Karpas-422 (cell line): ENCODE results near the gene NCBP2. TPM values are rescaled to one million over a fixed set of nuclear protein-coding genes. Genes with fewer than 3 reads are reported as not detected.
A peak's percentile ranks its signal among the peaks of the same experiment; 100 is the strongest.

ENCODE experiments used
- DNase-seq: peaks from one replicate; pipeline ENCODE4 v3.0.0-alpha.2; 2015
- H2AFZ ChIP-seq: fragments of 200-600 bp; sonication (generic); 2 replicates; pipeline ENCODE4 v1.6.1; 2014; ENCODE audit warnings: antibody characterized with exemption, low read length, mixed read lengths
- H3K27ac ChIP-seq: fragments of 200-600 bp; sonication (generic); 2 replicates; pipeline ENCODE4 v1.5.1; 2014; ENCODE audit warnings: mild to moderate bottlenecking, low read length, moderate library complexity
- H3K27me3 ChIP-seq: fragments of 200-600 bp; sonication (generic); 2 replicates; pipeline ENCODE4 v1.6.1; 2014; ENCODE audit warnings: low read length, mixed read lengths
- H3K36me3 ChIP-seq: fragments of 200-600 bp; sonication (generic); 2 replicates; pipeline ENCODE4 v1.6.1; 2014; ENCODE audit warnings: low read length, mixed read lengths; ENCODE audit not compliant: insufficient read depth
- H3K4me1 ChIP-seq: fragments of 200-600 bp; sonication (generic); 2 replicates; pipeline ENCODE4 v1.6.1; 2014; ENCODE audit warnings: mild to moderate bottlenecking, low read length, mixed read lengths
- H3K4me2 ChIP-seq: fragments of 200-600 bp; sonication (generic); 2 replicates; pipeline ENCODE4 v1.6.1; 2014; ENCODE audit warnings: low read length, low read depth, mild to moderate bottlenecking; ENCODE audit not compliant: poor library complexity, severe bottlenecking
- H3K4me3 ChIP-seq: fragments of 200-600 bp; sonication (generic); 2 replicates; pipeline ENCODE4 v1.5.1; 2014; ENCODE audit warnings: mild to moderate bottlenecking, antibody characterized with exemption, low read length, mixed read lengths
- H3K79me2 ChIP-seq: fragments of 200-600 bp; sonication (generic); 2 replicates; pipeline ENCODE4 v1.6.1; 2014; ENCODE audit warnings: mild to moderate bottlenecking, low read length, mixed read lengths
- H3K9ac ChIP-seq: fragments of 200-600 bp; sonication (generic); 2 replicates; pipeline ENCODE4 v1.6.0; 2014; ENCODE audit warnings: low read length
- H3K9me2 ChIP-seq: fragments of 200-600 bp; sonication (generic), shearing (Covaris generic); replicated peaks from 2 replicates; pipeline ENCODE4 v1.6.0; 2014; ENCODE audit warnings: mild to moderate bottlenecking, low read length, moderate library complexity; ENCODE audit not compliant: insufficient read depth
- H3K9me3 ChIP-seq: fragments of 300-700, 200-600 bp; sonication (generic); 2 replicates; pipeline ENCODE4 v1.6.1; 2014; ENCODE audit warnings: low read length, mixed read lengths
- H4K20me1 ChIP-seq: fragments of 200-600 bp; sonication (generic); 2 replicates; pipeline ENCODE4 v1.6.1; 2014; ENCODE audit warnings: mild to moderate bottlenecking, antibody characterized with exemption, low read length, low read depth; ENCODE audit not compliant: insufficient read depth
- total RNA-seq: library from RNA; depleted of rRNA; stranded (reverse); fragments of >200 nt; shearing (Covaris generic); gene quantifications from 2 replicates; pipeline ENCODE4 v1.2.3, GENCODE V29; 2014; ENCODE audit warnings: low replicate concordance

NCBP2 gene
- total RNA-seq, 1 experiment from 2014 or later: 73.0 TPM

DNA sequence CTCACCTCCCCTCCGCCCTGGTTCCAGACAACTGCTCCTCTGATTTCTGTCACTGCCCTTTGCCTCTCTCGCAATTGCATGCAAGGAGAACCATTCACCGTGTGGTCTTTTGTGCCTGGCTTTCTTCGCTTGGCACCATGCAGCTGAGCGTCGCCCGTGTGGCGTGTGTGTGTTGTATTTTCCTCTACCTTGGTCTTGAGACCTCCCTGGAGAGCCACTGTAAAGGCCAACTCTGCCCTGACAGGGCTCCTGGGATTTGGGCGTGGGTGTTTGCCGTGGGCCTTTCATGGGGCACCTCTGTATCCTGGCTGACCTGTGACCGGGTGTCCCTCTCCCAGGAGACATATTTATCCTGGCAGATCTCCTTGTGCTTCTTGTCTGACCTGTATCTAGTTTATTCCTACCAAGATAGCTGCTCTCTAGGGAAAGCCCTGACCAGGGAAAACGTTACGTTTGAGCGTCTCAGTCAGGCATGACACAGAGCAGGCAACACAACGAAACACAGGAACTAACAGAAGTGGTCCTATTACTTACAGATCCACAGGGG is 28.3 kb upstream of the NCBP2 start:
- DNase-seq: peak; percentile 70
- H3K9ac ChIP-seq: peak overlapping the region; percentile 4; the same call in 1 of the 2 replicates
- H3K36me3 ChIP-seq: no peaks in the 10 kb centered on the region
- no peaks in the 10 kb centered on the region for H3K79me2 ChIP-seq
- no peaks in the 10 kb centered on the region for H4K20me1 ChIP-seq
- H3K4me1 ChIP-seq: peaks cover 27% of the 10 kb centered on the region
- H2AFZ ChIP-seq: no peak overlapping the region
- H3K4me2 ChIP-seq: peak overlapping the region; percentile 100
- peak overlapping the region; percentile 98; the same call in 1 of the 2 replicates for H3K4me3 ChIP-seq
- peaks cover 4% of the 10 kb centered on the region; the same call in 1 of the 2 replicates for H3K27me3 ChIP-seq
- no peaks in the 10 kb centered on the region for H3K9me2 ChIP-seq
- no peak overlapping the region for H3K27ac ChIP-seq
- H3K9me3 ChIP-seq: peaks cover 4% of the 10 kb centered on the region; the same call in 1 of the 2 replicates

DNA sequence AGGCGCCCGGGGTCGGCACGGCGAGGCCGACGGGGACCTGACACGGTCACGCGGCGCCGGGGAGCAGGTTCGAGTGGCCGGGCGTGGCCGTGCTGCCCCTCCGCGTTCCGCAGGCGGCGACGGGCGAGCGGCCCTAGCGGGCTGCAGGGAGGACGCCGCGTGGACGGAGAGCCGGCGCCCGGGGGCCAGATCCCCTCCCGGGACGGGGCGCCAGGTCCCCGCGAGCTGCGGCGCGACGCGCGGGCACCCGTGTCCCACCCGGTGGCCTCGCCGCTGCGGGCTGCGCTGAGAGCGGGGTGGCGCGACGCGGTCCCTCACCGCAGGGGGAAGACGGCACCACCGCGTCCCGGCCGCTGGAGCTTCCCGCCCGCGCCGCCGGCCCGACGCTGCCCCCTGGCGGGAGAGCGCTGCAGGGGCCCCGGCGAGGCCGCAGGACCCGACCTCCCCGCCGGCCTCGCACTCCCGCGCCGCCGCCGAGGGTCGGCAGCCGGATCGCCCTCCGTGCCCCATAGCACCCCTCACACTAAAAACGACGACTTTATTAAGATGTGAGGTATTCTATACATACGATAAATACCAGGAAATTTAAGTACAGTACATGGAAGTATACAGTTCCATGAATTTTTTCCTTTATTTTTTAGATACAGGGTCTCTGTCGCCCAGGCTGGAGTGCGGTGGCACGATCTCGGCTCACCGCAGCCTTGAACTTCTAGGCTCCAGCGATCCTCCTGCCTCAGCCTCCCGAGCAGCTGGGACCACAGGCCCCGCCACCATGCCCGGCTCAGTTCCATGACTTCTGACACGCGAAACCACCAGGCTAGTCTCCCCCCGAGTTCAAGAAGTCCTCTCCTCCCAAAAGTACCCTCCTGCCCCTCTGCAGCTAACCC is 27.6 kb upstream of the NCBP2 start:
- Histone ChIP-seq H3K4me2 (peak overlapping the region; percentile 100), H2AFZ (peak overlapping the region; percentile 100), H3K9me2 (no peaks in the 10 kb centered on the region), H3K4me1 (peaks cover 27% of the 10 kb centered on the region), H3K27me3 (peaks cover 4% of the 10 kb centered on the region; the same call in 1 of the 2 replicates), H3K4me3 (peak overlapping the region; percentile 98), H3K36me3 (no peaks in the 10 kb centered on the region), H3K79me2 (no peaks in the 10 kb centered on the region), H3K27ac (no peak overlapping the region), H3K9me3 (peaks cover 4% of the 10 kb centered on the region; the same call in 1 of the 2 replicates), H3K9ac (peak overlapping the region; percentile 96), H4K20me1 (no peaks in the 10 kb centered on the region)
- DNase-seq: peak; percentile 93

DNA sequence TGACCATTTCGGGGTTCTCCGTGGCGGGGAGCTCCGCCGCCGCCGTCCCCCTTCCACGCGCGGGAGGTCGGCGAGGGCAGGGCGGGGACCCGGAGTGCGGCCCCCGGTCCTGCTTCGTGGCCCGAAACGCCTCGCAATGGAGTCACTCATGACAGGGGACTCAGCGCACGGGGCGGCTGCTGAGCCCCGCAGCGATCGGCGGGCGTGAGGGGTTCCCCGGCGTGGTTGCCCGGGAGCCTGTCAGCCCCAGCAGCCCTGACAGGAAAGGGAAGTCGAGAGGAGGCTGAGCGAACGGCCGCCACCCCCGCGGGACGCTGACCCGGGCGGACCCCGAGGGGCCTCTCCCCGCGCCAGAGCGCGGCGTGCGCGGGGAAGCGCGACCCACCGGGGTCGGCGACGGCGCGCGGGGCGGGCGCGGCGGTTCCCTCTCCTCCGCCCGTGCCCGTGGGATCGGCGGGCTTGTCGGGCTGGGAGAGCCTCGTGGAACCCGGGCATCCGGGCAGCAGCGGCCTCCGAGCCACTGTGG is 26.9 kb upstream of the NCBP2 start:
- peak overlapping the region; percentile 96 for H3K9ac ChIP-seq
- H3K79me2 ChIP-seq: no peaks in the 10 kb centered on the region
- no peak overlapping the region for H3K27ac ChIP-seq
- H3K9me2 ChIP-seq: no peaks in the 10 kb centered on the region
- peaks cover 4% of the 10 kb centered on the region; the same call in 1 of the 2 replicates for H3K27me3 ChIP-seq
- H2AFZ ChIP-seq: peak overlapping the region; percentile 100
- no peaks in the 10 kb centered on the region for H3K36me3 ChIP-seq
- peak overlapping the region; percentile 98 for H3K4me3 ChIP-seq
- DNase-seq: peak; percentile 85
- peaks cover 27% of the 10 kb centered on the region for H3K4me1 ChIP-seq
- H4K20me1 ChIP-seq: no peaks in the 10 kb centered on the region
- H3K9me3 ChIP-seq: peaks cover 4% of the 10 kb centered on the region; the same call in 1 of the 2 replicates
- peak overlapping the region; percentile 100 for H3K4me2 ChIP-seq

DNA sequence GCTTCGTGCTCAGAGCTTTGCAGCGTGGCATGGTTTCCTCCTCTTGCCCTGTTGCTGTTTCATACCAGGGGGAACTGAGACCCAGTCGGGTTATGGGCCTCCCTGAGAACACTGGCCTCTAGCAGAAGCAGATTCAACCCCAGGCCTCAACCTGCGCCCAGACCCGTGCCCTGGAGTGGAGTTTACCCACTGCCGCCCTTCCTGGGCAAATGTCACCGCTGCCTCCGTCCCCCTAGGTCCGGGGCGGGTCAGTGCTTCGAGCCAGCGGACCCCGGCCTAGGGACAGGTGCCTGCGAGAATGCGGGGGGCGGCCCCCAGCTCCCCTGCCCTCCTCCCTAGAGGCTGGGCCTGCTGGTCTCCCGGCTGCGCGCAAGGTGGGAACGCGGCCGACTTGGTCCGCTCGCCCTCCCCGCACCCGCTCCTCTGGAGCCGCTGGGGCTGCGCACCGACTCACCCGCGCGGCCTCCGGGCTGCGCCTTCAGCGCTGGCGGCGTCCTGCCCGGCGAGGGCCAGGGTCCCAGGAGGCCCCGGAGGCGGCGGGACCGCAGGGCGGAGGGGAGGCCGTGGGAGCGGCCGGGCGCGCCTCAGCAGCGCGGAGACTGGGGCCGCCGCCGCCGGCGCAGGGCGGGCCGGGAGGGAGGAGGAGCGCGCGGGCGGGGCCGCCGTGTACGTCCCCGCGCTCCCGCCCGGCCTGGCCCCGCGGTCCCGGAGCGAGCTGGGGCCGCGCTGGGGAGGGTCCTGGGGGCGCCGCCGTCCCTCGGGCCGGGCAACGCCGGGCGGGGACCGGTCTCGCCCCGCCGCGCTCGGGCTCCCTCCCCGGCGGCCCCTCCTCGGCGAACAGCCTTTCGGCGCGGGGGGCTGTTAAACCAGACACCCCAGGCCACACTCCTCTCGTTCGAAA is 26.2 kb upstream of the NCBP2 start, which contains the start of gene PIGZ:
TSS of gene PIGZ (minus strand) at position 601 of the 901 bp plus-strand sequence. CDS start 16,802 bp downstream, outside the sequence.
- Histone ChIP-seq H3K9me2 (no peaks in the 10 kb centered on the region), H2AFZ (peak within 1 kb of the TSS; percentile 100), H3K9me3 (peaks cover 4% of the 10 kb centered on the region; the same call in 1 of the 2 replicates), H3K79me2 (no peaks in the 10 kb centered on the region), H3K4me2 (peak within 1 kb of the TSS; percentile 100), H3K4me1 (peaks cover 30% of the 10 kb centered on the region), H3K36me3 (no peaks in the 10 kb centered on the region), H3K4me3 (peak within 1 kb of the TSS; percentile 98), H3K9ac (peak within 1 kb of the TSS; percentile 96), H3K27me3 (peaks cover 4% of the 10 kb centered on the region; the same call in 1 of the 2 replicates), H3K27ac (no peak within 1 kb of the TSS), H4K20me1 (no peaks in the 10 kb centered on the region)
- peak; percentile 77 for DNase-seq

DNA sequence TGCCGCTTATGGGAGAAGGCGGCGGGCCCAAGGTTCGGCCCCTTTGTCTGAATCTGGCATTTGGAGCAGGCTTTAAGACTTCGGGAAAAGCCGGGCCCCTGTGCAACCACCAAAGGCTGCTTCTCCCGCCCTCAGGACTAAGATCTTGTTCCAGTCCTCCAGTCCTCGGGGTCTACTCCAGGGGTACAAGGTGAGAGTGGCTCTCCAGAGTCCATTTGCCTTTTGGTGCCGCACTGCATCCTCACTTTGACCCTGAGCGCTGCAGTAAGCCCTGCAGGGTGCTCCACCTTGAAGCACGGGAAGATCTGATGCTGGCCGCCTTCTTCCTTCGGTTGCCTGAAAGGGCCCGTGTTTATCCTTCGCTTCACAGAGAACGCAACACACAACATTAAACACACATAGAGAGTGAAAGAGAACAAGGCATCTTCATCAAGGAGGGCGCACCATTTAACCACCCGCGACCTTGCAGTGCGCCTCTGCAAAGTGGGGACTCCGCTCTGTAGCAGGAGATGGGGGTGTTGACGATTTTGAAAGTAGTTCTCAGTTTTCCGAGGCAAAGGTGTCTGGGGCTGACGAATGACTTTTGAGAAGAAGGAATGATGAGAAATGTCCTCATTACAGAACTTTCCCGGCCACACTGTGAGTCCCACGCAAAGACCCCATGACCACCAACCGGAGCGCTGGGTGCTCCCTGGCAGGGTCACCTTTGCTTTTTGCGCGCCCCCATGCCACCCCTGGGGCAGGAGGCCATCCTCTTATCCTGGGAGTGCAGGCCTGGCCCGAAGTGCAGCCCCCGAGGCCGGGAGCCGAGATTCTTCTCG is 25.3 kb upstream of the NCBP2 start:
- Histone ChIP-seq H3K27ac (no peak overlapping the region), H3K36me3 (no peaks in the 10 kb centered on the region), H3K9me3 (peaks cover 4% of the 10 kb centered on the region; the same call in 1 of the 2 replicates), H3K4me1 (peaks cover 39% of the 10 kb centered on the region), H3K4me3 (peak overlapping the region; percentile 72; the same call in 1 of the 2 replicates), H3K27me3 (peaks cover 4% of the 10 kb centered on the region; the same call in 1 of the 2 replicates), H4K20me1 (no peaks in the 10 kb centered on the region), H3K4me2 (peak overlapping the region; percentile 80), H3K9ac (peak overlapping the region; percentile 96), H3K9me2 (no peaks in the 10 kb centered on the region), H3K79me2 (no peaks in the 10 kb centered on the region), H2AFZ (no peak overlapping the region)
- DNase-seq: no peak

DNA sequence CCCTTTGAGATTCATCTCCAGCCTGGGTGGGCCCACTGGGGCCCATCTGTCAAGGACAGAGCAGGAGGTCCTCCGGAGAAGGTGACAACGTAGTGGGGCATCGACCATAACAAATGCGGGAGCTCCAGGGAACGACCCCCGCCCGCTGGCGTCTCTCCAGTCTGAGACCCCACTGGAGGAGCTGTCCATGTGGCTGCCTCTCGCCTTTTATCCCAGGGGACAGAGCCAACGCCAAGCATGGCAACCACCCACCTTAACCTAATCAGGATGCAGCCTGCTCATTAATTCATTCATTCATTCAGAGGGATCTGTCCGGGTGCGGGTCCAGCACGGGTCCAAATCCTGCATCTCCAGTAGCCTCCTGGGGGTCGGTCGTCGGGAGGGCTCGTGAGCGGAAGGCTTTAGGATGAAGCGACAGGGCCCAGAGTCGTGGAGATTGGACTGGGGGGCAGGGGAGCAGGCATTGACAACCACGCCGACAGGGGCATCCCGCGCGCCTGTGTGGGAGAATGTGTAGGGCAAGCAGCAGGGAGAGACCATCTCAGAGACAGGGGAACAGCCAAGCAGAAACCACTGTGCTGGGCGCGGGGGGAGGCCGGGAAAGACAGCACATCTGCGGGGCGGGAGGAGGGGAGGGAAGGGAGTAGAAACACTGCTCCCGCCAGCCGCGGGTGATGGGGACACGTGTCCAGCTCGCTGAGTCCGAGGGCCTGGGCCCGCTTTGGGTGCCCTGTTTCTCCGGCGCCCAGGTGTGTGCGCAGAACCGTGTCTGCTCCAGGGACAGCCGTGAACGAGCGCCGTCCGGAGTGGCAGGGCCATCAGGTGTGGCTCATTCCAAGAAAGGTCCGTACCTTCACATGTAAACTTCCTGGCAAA is 24.4 kb upstream of the NCBP2 start:
- Histone ChIP-seq H3K4me3 (no peak overlapping the region), H3K9me2 (no peaks in the 10 kb centered on the region), H3K4me1 (peaks cover 48% of the 10 kb centered on the region), H3K36me3 (no peaks in the 10 kb centered on the region), H3K27ac (no peak overlapping the region), H3K9me3 (peaks cover 4% of the 10 kb centered on the region; the same call in 1 of the 2 replicates), H3K27me3 (peaks cover 4% of the 10 kb centered on the region; the same call in 1 of the 2 replicates), H3K79me2 (no peaks in the 10 kb centered on the region), H3K4me2 (no peak overlapping the region), H3K9ac (no peak overlapping the region), H4K20me1 (no peaks in the 10 kb centered on the region), H2AFZ (no peak overlapping the region)
- DNase-seq: no peak
